Activated CD4-positive, alpha-beta memory T cell treated with anti-CD3 and anti-CD28 coated beads for 36 hours (primary cell): ENCODE measurements around the gene SLC35B2. TPM values are rescaled to one million over a fixed set of nuclear protein-coding genes. Genes with fewer than 3 reads are reported as not detected.
A peak's percentile ranks its signal among the peaks of the same experiment; 100 is the strongest.

Experiments
- CTCF ChIA-PET: fragments of 350-600 bp; sonication (Branson Sonifier 250); formaldehyde crosslinking; loops from one replicate; lab custom pipeline; 2021; ENCODE audit warnings: antibody characterized with exemption, inconsistent platforms; lab: Charles Lee
- POLR2A ChIA-PET: fragments of 350-600 bp; sonication (Branson Sonifier 250); formaldehyde crosslinking; loops from one replicate; lab custom pipeline; 2021; ENCODE audit warnings: antibody characterized with exemption; lab: Charles Lee
- DNase-seq: peaks from one replicate; pipeline ENCODE4 v3.0.0-alpha.2; 2020
- H3K27ac Mint-ChIP-seq: one replicate; pipeline ENCODE4 v1.8.0; 2021; ENCODE audit warnings: mixed read lengths
- H3K27me3 Mint-ChIP-seq: one replicate; pipeline ENCODE4 v1.8.0; 2021; ENCODE audit warnings: mixed read lengths
- H3K36me3 Mint-ChIP-seq: one replicate; pipeline ENCODE4 v1.8.0; 2021; ENCODE audit warnings: mixed read lengths
- H3K4me1 Mint-ChIP-seq: one replicate; pipeline ENCODE4 v1.8.0; 2021; ENCODE audit warnings: low read depth, mixed read lengths
- H3K4me3 Mint-ChIP-seq: one replicate; pipeline ENCODE4 v1.8.0; 2021; ENCODE audit warnings: mild to moderate bottlenecking, mixed read lengths
- H3K9me3 Mint-ChIP-seq: one replicate; pipeline ENCODE4 v1.8.0; 2021; ENCODE audit warnings: mixed read lengths
- intact Hi-C: fragments of 100-400 bp; cut with micrococcal nuclease; formaldehyde crosslinking; loops from one replicate; pipeline ENCODE4 v1.15.1; 2023
- total RNA-seq, 2 experiments: library from RNA; stranded (reverse); gene quantifications; one replicate each; pipeline ENCODE4 v1.2.3, GENCODE V29; 2021

SLC35B2 gene
- total RNA-seq, 2 experiments from 2014 or later = 16.5 to 16.8 TPM

DNA sequence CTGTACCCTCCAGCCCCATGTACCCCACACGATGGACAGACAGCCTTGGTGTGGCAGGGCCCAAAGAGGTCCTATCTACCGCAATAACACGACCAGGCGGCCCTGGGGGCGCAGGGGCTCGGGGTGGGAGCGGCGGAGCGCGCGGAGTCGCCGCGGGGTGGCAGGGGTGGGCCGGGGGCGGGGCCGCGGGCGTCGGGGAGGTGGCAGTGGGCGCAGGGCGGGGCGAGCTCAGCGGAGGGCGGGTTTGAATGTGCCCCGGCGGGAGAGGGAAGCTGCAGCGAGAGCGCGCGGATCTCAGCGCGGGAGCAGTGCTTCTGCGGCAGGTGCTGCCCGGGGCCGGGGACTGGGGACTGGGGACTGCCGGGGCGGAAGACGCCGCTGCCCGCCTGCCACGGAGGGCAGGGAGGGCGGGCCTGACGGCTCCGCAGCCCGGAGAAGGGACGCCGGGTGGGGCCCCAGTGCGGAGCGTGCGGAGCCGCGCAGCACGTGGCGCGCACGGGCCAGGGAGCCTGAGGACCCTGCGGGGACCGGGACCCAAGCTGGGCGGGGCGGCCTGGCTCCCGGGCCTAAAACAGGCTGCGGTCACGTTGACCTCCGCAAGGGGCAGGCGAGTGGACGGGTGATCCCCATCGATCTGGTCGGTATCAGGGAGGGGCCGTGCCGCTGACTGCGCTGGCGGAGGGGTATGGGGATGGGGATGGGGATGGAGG, 33.9 kb downstream of the SLC35B2 start, which contains the start of gene SLC29A1:
TSS of gene SLC29A1 (plus strand) at position 277 of the 710 bp plus-strand sequence. CDS start 3,719 bp downstream, outside the sequence.
- Mint-ChIP-seq H3K4me3 (peak within 1 kb of the TSS; percentile 88), H3K27me3 (peaks cover 4% of the 10 kb centered on the region), H3K36me3 (peaks cover 15% of the 10 kb centered on the region), H3K4me1 (peaks cover 34% of the 10 kb centered on the region), H3K9me3 (no peaks in the 10 kb centered on the region), H3K27ac (peak within 1 kb of the TSS; percentile 64)
- peak; percentile 87 for DNase-seq
- ChIA-PET CTCF (interaction anchor here (0.6 to 4.0 kb wide), 18 partner anchors 9 to 160 kb away, joined by 3 to 31 read pairs (median 4); partner anchors contain the start of genes AARS2, HSP90AB1, SLC35B2 and TMEM151B), POLR2A (interaction anchor here (0.6 to 5.1 kb wide), 7 partner anchors 12 to 41 kb away, joined by 3 to 93 read pairs (median 6); partner anchors contain the start of genes HSP90AB1 and SLC35B2)
- intact Hi-C loops = loop anchor here (1.0 to 5.0 kb wide), 5 partner anchors 14 to 96 kb away; partner anchors contain the start of genes MRPL14, NFKBIE and TMEM63B

DNA sequence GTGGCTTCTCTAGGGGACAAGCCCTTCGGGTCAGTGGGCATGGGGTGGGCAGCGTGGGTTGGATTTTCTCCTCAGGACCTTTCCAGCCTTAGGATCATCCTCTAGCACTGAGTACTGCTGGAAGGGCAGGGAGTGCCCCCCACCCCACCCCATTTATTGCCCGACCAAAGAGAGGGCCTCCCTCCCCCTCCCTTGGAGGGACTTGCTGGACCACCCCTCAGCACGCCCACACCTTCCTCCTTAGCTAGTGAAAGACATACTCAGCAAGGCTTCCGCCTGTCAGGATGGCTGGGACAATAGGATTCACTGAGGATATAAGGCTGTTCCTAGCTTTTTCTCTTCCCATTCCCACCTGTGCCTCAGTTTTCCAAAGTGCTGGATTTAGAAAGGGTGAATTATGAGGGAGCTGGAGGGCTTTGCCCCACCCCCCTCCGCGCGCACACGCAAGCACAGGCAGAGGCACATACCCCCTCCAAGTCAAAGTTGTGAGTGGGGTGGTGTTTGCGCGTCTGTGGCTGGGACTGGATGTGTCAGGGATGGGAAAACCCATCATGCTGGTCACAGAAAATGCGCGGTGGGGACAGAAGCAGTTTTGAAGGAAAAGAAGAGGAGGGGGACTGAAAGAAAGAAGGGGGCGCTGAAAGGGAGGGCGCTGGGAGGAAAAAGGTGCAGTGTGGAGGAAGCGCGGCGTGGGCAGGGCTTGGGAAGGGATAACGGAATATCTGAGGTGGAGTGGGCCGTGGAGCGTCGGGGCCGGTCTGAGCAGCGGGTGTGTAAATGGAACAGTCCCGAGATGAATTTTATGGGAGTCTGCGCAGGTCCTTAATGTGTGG, 34.6 kb downstream of the SLC35B2 start:
- peaks cover 9% of the 10 kb centered on the region for H3K27me3 Mint-ChIP-seq
- intact Hi-C loops = loop anchor here (2.0 to 5.0 kb wide), 3 partner anchors 42 to 95 kb away; partner anchors contain the start of genes MRPL14, NFKBIE and TMEM63B
- POLR2A ChIA-PET = interaction anchor here (0.6 to 5.1 kb wide), 5 partner anchors 12 to 42 kb away, joined by 3 to 93 read pairs (median 5); partner anchors contain the start of genes HSP90AB1 and SLC35B2
- peak overlapping the region; percentile 29 for H3K27ac Mint-ChIP-seq
- no peaks in the 10 kb centered on the region for H3K9me3 Mint-ChIP-seq
- DNase-seq = peak; percentile 34
- peaks cover 34% of the 10 kb centered on the region for H3K4me1 Mint-ChIP-seq
- CTCF ChIA-PET = interaction anchor here (0.6 to 4.0 kb wide), 14 partner anchors 12 to 90 kb away, joined by 3 to 31 read pairs (median 4); partner anchors contain the start of genes AARS2 and SLC35B2
- H3K4me3 Mint-ChIP-seq = peak overlapping the region; percentile 66
- peaks cover 7% of the 10 kb centered on the region for H3K36me3 Mint-ChIP-seq

DNA sequence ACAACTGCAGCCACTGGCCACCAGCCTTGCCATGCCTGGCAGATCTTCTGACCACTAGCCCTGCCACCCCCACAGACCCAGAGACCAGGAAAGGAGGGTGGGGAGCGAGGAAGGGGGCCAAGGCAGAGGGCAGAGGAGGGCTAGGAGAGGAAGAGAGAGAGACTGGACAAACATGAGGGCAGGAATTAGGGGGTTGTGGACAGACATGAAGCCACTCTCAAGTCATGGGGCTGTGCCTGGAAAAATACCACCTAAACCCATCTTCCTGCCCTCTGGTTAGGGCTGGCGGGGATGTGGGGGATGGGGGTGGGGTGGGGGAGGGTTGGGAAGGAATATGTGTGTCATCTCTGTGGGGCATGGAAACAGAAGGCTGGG, 35.4 kb downstream of the SLC35B2 start:
- Mint-ChIP-seq H3K27me3 (peaks cover 9% of the 10 kb centered on the region), H3K4me1 (peaks cover 34% of the 10 kb centered on the region), H3K27ac (no peak overlapping the region), H3K36me3 (peaks cover 4% of the 10 kb centered on the region), H3K4me3 (no peak overlapping the region), H3K9me3 (no peaks in the 10 kb centered on the region)
- peak; percentile 22 for DNase-seq
- CTCF ChIA-PET = interaction anchor here (0.7 to 4.0 kb wide), 15 partner anchors 10 to 116 kb away, joined by 3 to 29 read pairs (median 4); partner anchors contain the start of genes HSP90AB1 and SLC35B2
- POLR2A ChIA-PET = interaction anchor here (0.6 to 5.1 kb wide), 3 partner anchors 25 to 42 kb away, joined by 4 to 93 read pairs (median 5); partner anchors contain the start of genes HSP90AB1 and SLC35B2
- intact Hi-C loops = loop anchor here (1.0 to 5.0 kb wide), 5 partner anchors 31 to 95 kb away; partner anchors contain the start of genes MRPL14, NFKBIE, SLC35B2 and TMEM63B

DNA sequence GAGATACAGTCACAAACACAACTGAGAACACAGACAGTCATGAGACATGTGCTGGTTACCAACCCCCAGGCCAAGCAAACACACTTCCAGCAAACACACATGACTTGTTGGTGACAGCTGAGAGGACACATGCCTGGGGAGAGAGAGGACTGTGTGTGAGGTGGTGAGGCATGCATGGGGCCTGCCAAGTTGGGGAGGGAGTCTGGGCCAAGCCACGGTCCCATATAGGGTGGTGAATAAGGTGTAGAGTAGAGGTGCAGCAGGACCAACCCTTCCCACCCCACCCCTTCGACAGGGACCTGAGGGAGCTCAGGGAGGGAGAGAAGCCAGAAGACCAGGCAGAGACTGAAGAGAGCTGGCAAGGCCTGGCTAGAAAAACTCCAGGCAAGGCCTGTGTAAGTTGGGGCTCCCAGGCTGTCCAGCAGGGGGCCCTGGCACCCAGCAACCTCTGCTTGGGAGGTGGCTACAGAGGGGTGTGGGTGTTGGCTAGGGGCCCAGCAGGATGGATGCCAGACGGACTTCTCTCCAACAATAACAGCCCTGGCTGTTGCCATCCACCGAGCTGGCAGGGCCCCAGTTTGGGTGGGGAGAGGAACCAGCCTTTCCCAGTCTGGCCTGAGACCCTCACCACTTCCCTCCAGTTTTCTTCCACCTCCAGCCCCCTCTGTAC, 35.9 kb downstream of the SLC35B2 start:
- ChIA-PET CTCF (interaction anchor here (0.7 to 2.7 kb wide), 14 partner anchors 9 to 117 kb away, joined by 3 to 13 read pairs (median 4); partner anchors contain the start of genes HSP90AB1 and SLC35B2), POLR2A (interaction anchor here (1.2 to 5.1 kb wide), 2 partner anchors 26 to 36 kb away, joined by 4 to 93 read pairs; partner anchors contain the start of genes HSP90AB1 and SLC35B2)
- no peaks in the 10 kb centered on the region for H3K9me3 Mint-ChIP-seq
- no peak overlapping the region for H3K27ac Mint-ChIP-seq
- H3K4me3 Mint-ChIP-seq = no peak overlapping the region
- H3K4me1 Mint-ChIP-seq = peaks cover 34% of the 10 kb centered on the region
- H3K27me3 Mint-ChIP-seq = peaks cover 9% of the 10 kb centered on the region
- intact Hi-C loops = loop anchor here (1.0 to 5.0 kb wide), 4 partner anchors 32 to 94 kb away; partner anchors contain the start of genes MRPL14, SLC35B2 and TMEM63B
- peak; percentile 88 for DNase-seq
- peaks cover 4% of the 10 kb centered on the region for H3K36me3 Mint-ChIP-seq

DNA sequence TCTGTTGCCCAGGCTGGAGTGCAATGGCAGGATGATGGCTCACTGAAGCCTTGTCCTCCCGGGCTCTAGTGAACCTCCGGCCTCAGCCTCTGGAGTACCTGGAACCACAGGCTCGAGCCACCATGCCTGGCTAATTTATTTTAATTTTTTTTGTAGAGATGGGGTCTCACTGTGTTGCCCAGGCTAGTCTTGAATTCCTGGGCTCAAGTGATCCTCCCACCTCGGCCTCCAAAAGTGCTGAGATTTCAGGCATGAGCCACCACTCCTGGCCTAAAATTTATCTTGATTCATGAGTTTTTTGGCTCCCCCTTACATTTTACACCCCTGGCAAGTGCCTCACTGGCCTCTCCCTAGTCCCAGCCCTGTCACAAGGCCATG, 36.4 kb downstream of the SLC35B2 start:
- no peak for DNase-seq
- H3K36me3 Mint-ChIP-seq = peaks cover 4% of the 10 kb centered on the region
- H3K27ac Mint-ChIP-seq = no peak overlapping the region
- H3K9me3 Mint-ChIP-seq = no peaks in the 10 kb centered on the region
- CTCF ChIA-PET = interaction anchor here (0.7 to 2.0 kb wide), 11 partner anchors 9 to 117 kb away, joined by 3 to 13 read pairs (median 4); partner anchors contain the start of genes HSP90AB1 and SLC35B2
- intact Hi-C loops = loop anchor here (1.0 to 5.0 kb wide), 4 partner anchors 32 to 94 kb away; partner anchors contain the start of genes MRPL14, SLC35B2 and TMEM63B
- peaks cover 9% of the 10 kb centered on the region for H3K27me3 Mint-ChIP-seq
- peaks cover 34% of the 10 kb centered on the region for H3K4me1 Mint-ChIP-seq
- POLR2A ChIA-PET = interaction anchor here (1.2 to 5.1 kb wide), 2 partner anchors 26 to 36 kb away, joined by 4 to 93 read pairs; partner anchors contain the start of genes HSP90AB1 and SLC35B2
- no peak overlapping the region for H3K4me3 Mint-ChIP-seq

DNA sequence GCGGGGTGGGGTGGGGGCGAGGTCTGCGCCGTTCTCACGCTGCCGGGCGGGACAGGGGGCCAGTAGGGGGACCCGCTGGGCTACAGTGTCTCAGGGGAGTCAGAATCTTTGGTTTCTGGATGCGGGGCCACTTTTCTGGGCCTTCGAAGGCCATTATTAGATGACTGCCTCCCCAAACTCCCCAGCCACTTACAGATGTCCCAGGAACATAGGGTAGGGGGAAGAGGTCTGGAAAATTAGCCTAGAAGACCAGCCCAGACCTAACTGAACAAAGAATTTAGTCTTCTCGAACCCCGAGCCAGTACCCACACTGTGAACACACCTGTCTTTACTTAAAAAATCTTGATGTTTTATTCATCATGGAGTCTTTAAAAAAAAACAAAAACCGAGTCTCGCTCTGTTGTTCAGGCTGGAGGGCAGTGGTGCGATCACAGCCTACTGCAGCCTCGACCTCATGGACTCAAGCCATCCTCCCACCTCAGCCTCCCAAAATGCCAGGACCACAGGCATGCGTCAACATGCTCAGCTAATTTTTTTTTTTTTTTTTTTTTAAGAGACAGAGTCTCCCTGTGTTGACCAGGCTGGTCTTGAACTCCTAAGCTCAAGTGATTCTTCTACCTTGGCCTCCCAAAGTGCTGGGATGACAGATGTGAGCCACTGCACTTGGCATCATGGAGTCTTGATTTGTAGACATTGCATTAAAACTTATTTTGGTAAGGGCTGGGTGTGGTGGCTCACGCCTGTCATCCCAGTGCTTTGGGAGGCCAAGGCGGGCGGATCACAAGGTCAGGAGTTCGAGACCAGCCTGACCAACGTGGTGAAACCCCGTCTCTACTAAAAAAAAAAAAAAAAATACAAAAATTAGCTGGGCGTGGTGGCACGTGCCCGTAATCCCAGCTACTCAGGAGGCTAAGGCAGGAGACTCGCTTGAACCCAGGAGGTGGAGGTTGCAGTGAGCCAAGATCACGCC, 37.2 kb downstream of the SLC35B2 start:
- Mint-ChIP-seq H3K36me3 (peaks cover 4% of the 10 kb centered on the region), H3K27me3 (peaks cover 9% of the 10 kb centered on the region), H3K4me1 (peaks cover 31% of the 10 kb centered on the region), H3K27ac (no peak overlapping the region), H3K4me3 (peak overlapping the region; percentile 12), H3K9me3 (no peaks in the 10 kb centered on the region)
- CTCF ChIA-PET = interaction anchor here (0.6 to 1.0 kb wide), 3 partner anchors 15 to 209 kb away, joined by 3 to 4 read pairs (median 3); no protein-coding TSS in a partner anchor
- intact Hi-C loops = loop anchor here (5.0 kb wide), 2 partner anchors 48 to 93 kb away; partner anchors contain the start of genes MRPL14 and TMEM63B
- POLR2A ChIA-PET = interaction anchor here (0.6 to 0.9 kb wide), 2 partner anchors 47 to 291 kb away, joined by 3 read pairs; no protein-coding TSS in a partner anchor
- no peak for DNase-seq

DNA sequence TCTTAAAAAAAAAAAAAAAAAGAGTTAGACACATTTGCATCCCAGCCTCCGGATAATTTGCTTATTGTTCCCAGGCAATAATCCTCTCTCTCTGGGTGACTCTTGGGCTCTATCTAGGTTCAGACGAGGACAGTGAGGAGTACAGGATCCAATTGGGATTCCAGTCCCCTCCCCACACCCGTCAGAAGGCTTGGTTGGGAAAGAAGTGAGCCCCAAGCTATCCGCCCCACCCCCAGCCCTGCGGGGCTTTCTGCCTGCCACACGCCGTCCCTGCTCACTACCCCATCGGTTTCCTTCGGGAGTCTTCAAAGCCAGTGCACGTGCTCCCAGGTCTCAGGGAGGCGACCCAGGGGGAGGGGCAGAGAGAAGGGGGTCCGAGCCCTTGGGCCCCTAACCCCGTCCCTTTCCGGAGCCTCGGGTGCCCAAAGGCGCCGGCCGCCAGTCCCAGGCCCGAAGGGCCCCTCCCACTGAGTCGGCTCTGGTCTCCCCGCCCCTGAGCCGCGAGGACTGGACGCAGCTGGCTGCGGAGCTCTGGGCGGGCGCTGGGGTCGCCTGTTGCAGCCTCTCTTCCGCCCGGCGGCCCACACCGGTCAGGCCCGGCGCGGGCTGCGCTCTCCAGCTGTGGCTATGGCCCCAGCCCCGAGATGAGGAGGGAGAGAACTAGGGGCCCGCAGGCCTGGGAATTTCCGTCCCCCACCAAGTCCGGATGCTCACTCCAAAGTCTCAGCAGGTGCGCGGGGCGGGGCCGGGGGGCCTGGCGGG, 38.1 kb downstream of the SLC35B2 start:
- DNase-seq = peak; percentile 46
- H3K27ac Mint-ChIP-seq = no peak overlapping the region
- peaks cover 23% of the 10 kb centered on the region for H3K4me1 Mint-ChIP-seq
- H3K27me3 Mint-ChIP-seq = peaks cover 9% of the 10 kb centered on the region
- intact Hi-C loops = no loop called here
- no peaks in the 10 kb centered on the region for H3K36me3 Mint-ChIP-seq
- no peak overlapping the region for H3K4me3 Mint-ChIP-seq
- no peaks in the 10 kb centered on the region for H3K9me3 Mint-ChIP-seq
- ChIA-PET CTCF (interaction anchor here (0.8 kb wide), 1 partner anchor 15 kb away, joined by 4 read pairs; no protein-coding TSS in a partner anchor), POLR2A (interaction anchor here (0.9 kb wide), 1 partner anchor 47 kb away, joined by 3 read pairs; no protein-coding TSS in a partner anchor)

DNA sequence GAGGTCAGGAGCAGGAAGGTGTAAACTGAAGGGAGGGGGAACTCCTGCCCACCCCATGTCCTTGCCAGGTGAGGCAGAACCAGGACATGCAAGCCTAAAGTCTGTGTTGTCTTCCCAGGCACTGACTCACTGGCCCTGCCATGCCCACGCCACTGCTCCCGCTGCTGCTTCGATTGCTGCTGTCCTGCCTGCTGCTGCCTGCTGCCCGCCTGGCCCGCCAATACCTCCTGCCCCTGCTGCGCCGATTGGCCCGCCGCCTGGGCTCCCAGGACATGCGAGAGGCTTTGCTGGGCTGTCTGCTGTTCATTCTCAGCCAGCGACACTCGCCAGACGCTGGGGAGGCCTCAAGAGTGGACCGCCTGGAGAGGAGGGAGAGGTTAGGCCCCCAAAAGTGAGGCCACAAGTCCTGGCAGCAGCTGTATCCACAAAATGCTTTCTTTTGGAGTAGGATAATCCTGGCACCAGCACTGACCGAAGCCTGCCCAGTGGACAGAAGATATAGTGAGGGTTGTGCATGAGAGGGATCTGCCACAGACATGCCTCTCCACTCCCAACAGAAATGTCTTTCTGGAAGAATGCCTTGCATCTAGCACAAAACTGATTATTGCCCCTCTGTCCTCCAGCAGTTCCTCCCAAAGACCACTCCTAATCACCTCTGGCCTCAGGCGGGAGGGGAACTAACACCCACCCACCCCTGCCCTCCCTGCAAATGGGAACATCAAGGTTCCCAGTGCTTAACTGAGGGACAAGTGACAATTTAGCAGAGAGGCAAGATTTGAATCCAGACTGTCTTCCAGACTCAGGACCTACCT, 39.8 kb downstream of the SLC35B2 start:
- ChIA-PET POLR2A (no interaction called here), CTCF (interaction anchor here (1.0 kb wide), 1 partner anchor 28 kb away, joined by 3 read pairs; no protein-coding TSS in a partner anchor)
- H3K27ac Mint-ChIP-seq = no peak overlapping the region
- peaks cover 16% of the 10 kb centered on the region for H3K4me1 Mint-ChIP-seq
- H3K27me3 Mint-ChIP-seq = peaks cover 9% of the 10 kb centered on the region
- no peak overlapping the region for H3K4me3 Mint-ChIP-seq
- intact Hi-C loops = no loop called here
- no peak for DNase-seq
- H3K9me3 Mint-ChIP-seq = no peaks in the 10 kb centered on the region
- H3K36me3 Mint-ChIP-seq = no peaks in the 10 kb centered on the region
